OCI-LY3 (cell line): ENCODE data around the gene RILPL2.

Source experiments
- CTCF ChIP-seq: fragments of 200-600, 300-600 bp; sonication (generic); IDR thresholded peaks from 2 replicates; pipeline ENCODE4 v1.5.1; 2014; ENCODE audit warnings: antibody characterized with exemption, low read length, low read depth
- EZH2phosphoT487 ChIP-seq: fragments of 200-600 bp; shearing (Covaris generic); IDR thresholded peaks from 2 replicates; pipeline ENCODE4 v1.6.1; 2018; ENCODE audit warnings: antibody characterized with exemption, mixed run types, low read depth

GRCh38 chr12:123453165-123453564 is 16.7 kb upstream of the RILPL2 start:
- TF ChIP-seq EZH2phosphoT487: no peak
- TF ChIP-seq CTCF: no peak
